HCT116 (cell line): ENCODE measurements around the gene FNBP1. TPM values are rescaled to one million over a fixed set of nuclear protein-coding genes. Genes with fewer than 3 reads are reported as not detected.

Experiments
- ATAC-seq: fragments of 200-7000 bp; cut with Tn5 transposase; 2 replicates; pipeline ENCODE4 v1.9.1; 2020; ENCODE audit warnings: mild to moderate bottlenecking, moderate library complexity
- BruUV-seq: library from RNA; stranded (reverse); fragments of 400-500 nt; replicated peaks from 2 replicates; lab custom pipeline; 2021; lab: Mats Ljungman, UMichigan
- CTCF ChIA-PET: fragments of 300-600 bp; sonication (Branson Sonifier 250); formaldehyde crosslinking; loops from one replicate; lab custom pipeline; 2021; ENCODE audit warnings: antibody characterized with exemption; lab: Charles Lee
- POLR2A ChIA-PET: fragments of 300-600, 350-600 bp; sonication (Branson Sonifier 250); formaldehyde crosslinking; loops from one replicate; lab custom pipeline; 2021; ENCODE audit warnings: antibody characterized with exemption; lab: Charles Lee
- RAD21 ChIA-PET, 2 experiments: fragments of 300-600 bp; sonication (Branson Sonifier 250); formaldehyde crosslinking; loops; one replicate each; lab custom pipeline; 2023; ENCODE audit warnings: low total read pairs in 2 of 2; ENCODE audit not compliant: uncharacterized antibody in 2 of 2, unreplicated experiment in 2 of 2, low non-redundant PET in 1 of 2; lab: Charles Lee
- DNase-seq: peaks from one replicate; pipeline ENCODE4 v3.0.0-alpha.2; 2010; ENCODE audit warnings: low read depth, low spot score
- H2AFZ ChIP-seq: fragments of 200-600 bp; shearing (Covaris generic), sonication (generic); 2 replicates; pipeline ENCODE4 v1.6.1; 2017; ENCODE audit warnings: low read depth, mixed run types, mixed read lengths, antibody characterized with exemption, low read length; ENCODE audit not compliant: poor library complexity, severe bottlenecking
- H3K27ac ChIP-seq: 2 replicates; pipeline ENCODE4 v1.5.1; 2012; ENCODE audit warnings: low read depth, low read length
- H3K27me3 ChIP-seq: fragments of 200-600 bp; sonication (generic); 2 replicates; pipeline ENCODE4 v1.6.1; 2016; ENCODE audit warnings: mixed run types, low read length, mixed read lengths; ENCODE audit not compliant: insufficient read depth
- H3K36me3 ChIP-seq, 2 experiments: fragments of 200-500 bp in 1 of 2; fragments of 200-600 bp in 1 of 2; sonication (Bioruptor generic) in 1 of 2; sonication (generic) in 1 of 2; 2 replicates each; pipeline versions ENCODE4 v1.5.1 to v1.6.1; 2014 to 2016; ENCODE audit warnings: low read length in 2 of 2, inconsistent platforms in 1 of 2, mixed read lengths in 1 of 2, mixed run types in 1 of 2; ENCODE audit not compliant: insufficient read depth in 2 of 2, control insufficient read depth in 1 of 2
- H3K4me1 ChIP-seq, 2 experiments: fragments of 200-600 bp in 1 of 2; sonication (generic) in 1 of 2; 2 replicates each; pipeline versions ENCODE4 v1.5.1 to v1.6.1; 2012 to 2017; ENCODE audit warnings: low read length in 2 of 2, inconsistent platforms in 1 of 2, mild to moderate bottlenecking in 1 of 2, mixed read lengths in 1 of 2, mixed run types in 1 of 2, moderate library complexity in 1 of 2; ENCODE audit not compliant: insufficient read depth in 2 of 2, control insufficient read depth in 1 of 2
- H3K4me2 ChIP-seq: fragments of 200-600 bp; sonication (generic); 2 replicates; pipeline ENCODE4 v1.6.1; 2017; ENCODE audit warnings: mixed run types, low read length, mixed read lengths
- H3K4me3 ChIP-seq, 2 experiments: fragments of 200-600 bp in 1 of 2; sonication (generic) in 1 of 2; replicated peaks in 1 of 2; 2 replicates each; pipeline ENCODE4 v1.5.1; 2011 to 2016; ENCODE audit warnings: low read length in 2 of 2, control low read depth in 1 of 2, low read depth in 1 of 2, mild to moderate bottlenecking in 1 of 2, mixed read lengths in 1 of 2, mixed run types in 1 of 2
- H3K79me2 ChIP-seq: fragments of 200-600 bp; sonication (generic); 2 replicates; pipeline ENCODE4 v1.6.1; 2017; ENCODE audit warnings: mild to moderate bottlenecking, mixed run types, low read length, moderate library complexity, mixed read lengths; ENCODE audit not compliant: insufficient read depth
- H3K9ac ChIP-seq: fragments of 200-600 bp; sonication (generic); 2 replicates; pipeline ENCODE4 v1.6.1; 2016; ENCODE audit warnings: low read length, mixed read lengths
- H3K9me2 ChIP-seq: fragments of 200-600 bp; sonication (generic), shearing (Covaris generic); 2 replicates; pipeline ENCODE4 v1.6.1; 2017; ENCODE audit warnings: mixed run types, mild to moderate bottlenecking, moderate library complexity; ENCODE audit not compliant: insufficient read depth
- H3K9me3 ChIP-seq, 2 experiments: fragments of 200-500 bp in 1 of 2; fragments of 200-600 bp in 1 of 2; sonication (Bioruptor generic) in 1 of 2; sonication (generic) in 1 of 2; 2 replicates each; pipeline ENCODE4 v1.6.1; 2014 to 2017; ENCODE audit warnings: low read length in 2 of 2, mixed read lengths in 2 of 2, inconsistent platforms in 1 of 2, low read depth in 1 of 2, mild to moderate bottlenecking in 1 of 2, mixed run types in 1 of 2, moderate library complexity in 1 of 2; ENCODE audit not compliant: control insufficient read depth in 1 of 2, insufficient read depth in 1 of 2
- H4K20me1 ChIP-seq: fragments of 200-600 bp; sonication (generic), shearing (Covaris generic); 2 replicates; pipeline ENCODE4 v1.6.1; 2017; ENCODE audit warnings: mixed run types, mild to moderate bottlenecking, moderate library complexity; ENCODE audit not compliant: insufficient read depth
- CBX3 ChIP-seq: IDR thresholded peaks from 2 replicates; pipeline ENCODE4 v1.6.1; 2012; ENCODE audit warnings: low read depth
- EZH2 ChIP-seq: fragments of 200-600 bp; sonication (generic); IDR thresholded peaks from 2 replicates; pipeline ENCODE4 v1.6.1; 2017; ENCODE audit warnings: antibody characterized with exemption, mixed run types
- FOSL1 ChIP-seq: IDR thresholded peaks from 2 replicates; pipeline ENCODE4 v1.6.1; 2012; ENCODE audit warnings: low read depth
- MAX ChIP-seq: IDR thresholded peaks from 2 replicates; pipeline ENCODE4 v1.6.1; 2012
- POLR2AphosphoS5 ChIP-seq: IDR thresholded peaks from 2 replicates; pipeline ENCODE4 v1.6.1; 2011; ENCODE audit warnings: mild to moderate bottlenecking, low read depth, low read length, moderate library complexity
- REST ChIP-seq: IDR thresholded peaks from 2 replicates; pipeline ENCODE4 v1.6.1; 2012; ENCODE audit warnings: low read depth
- SRF ChIP-seq: IDR thresholded peaks from 2 replicates; pipeline ENCODE4 v1.6.1; 2012; ENCODE audit warnings: low read depth
- TCF7L2 ChIP-seq: IDR thresholded peaks from 2 replicates; pipeline ENCODE4 v1.7.0; 2011; ENCODE audit warnings: borderline replicate concordance, inconsistent platforms; ENCODE audit not compliant: insufficient read depth, insufficient read length; ENCODE audit errors: extremely low read depth
- YY1 ChIP-seq: IDR thresholded peaks from 2 replicates; pipeline ENCODE4 v1.6.1; 2011; ENCODE audit warnings: low read length, low read depth, moderate library complexity, mild to moderate bottlenecking; ENCODE audit not compliant: insufficient replicate concordance; ENCODE audit errors: extremely low read depth
- ZBTB33 ChIP-seq: IDR thresholded peaks from 2 replicates; pipeline ENCODE4 v1.6.1; 2011; ENCODE audit warnings: mild to moderate bottlenecking, low read length, moderate library complexity; ENCODE audit not compliant: insufficient replicate concordance; ENCODE audit errors: extremely low read depth
- ZFX ChIP-seq: fragments of 450-650 bp; IDR thresholded peaks from 2 replicates; pipeline ENCODE4 v1.6.1; 2017
- ZNF274 ChIP-seq: fragments of 200-500 bp; sonication (Bioruptor generic); IDR thresholded peaks from 2 replicates; pipeline ENCODE4 v1.6.1; 2014; ENCODE audit warnings: mild to moderate bottlenecking, low read depth, low read length, inconsistent platforms
- intact Hi-C: fragments of 100-400 bp; cut with micrococcal nuclease; formaldehyde crosslinking; loops from 2 replicates; pipeline ENCODE4 v1.10.0; 2022
- total RNA-seq: library from RNA; stranded (reverse); gene quantifications from one replicate; pipeline ENCODE4 v1.2.1, GENCODE V29; 2021; ENCODE audit not compliant: unreplicated experiment
- TF ChIP-seq, protein P1 (sequence below), 3 experiments: fragments of 200-600 bp in 1 of 3; sonication (generic) in 1 of 3; IDR thresholded peaks in 2 of 3; conservative IDR thresholded peaks in 1 of 3; 2 replicates each; pipeline ENCODE4 v1.5.1; 2012 to 2017; ENCODE audit warnings: low read depth in 2 of 3, low read length in 2 of 3, antibody characterized with exemption in 1 of 3, borderline replicate concordance in 1 of 3, control low read depth in 1 of 3, mild to moderate bottlenecking in 1 of 3, mixed read lengths in 1 of 3, mixed run types in 1 of 3, moderate library complexity in 1 of 3; ENCODE audit not compliant: insufficient read depth in 1 of 3

FNBP1 gene
- total RNA-seq, 1 experiment from 2014 or later: 25.0 TPM

DNA sequence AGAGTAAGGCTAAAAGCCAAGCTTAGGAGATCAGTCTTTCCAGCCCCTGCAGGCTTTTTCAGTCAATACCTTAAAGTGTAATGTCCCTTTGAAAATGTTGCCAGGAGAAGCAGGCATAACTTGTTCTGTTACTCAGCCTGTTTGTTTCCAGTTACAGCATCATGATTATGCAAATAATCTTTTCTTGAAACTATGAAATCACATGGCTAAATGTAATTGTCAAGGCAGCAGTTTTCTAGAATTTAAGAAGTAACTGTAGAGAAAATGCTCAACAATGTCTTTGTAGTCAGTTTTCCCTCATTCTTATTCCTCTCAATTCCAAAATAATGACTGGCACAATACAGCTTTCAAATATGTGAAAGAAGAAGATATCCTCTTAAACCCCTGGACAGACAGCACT, 8.9 kb upstream of the FNBP1 start:
- Histone ChIP-seq H4K20me1 (no peaks in the 10 kb centered on the region), H3K9me2 (no peaks in the 10 kb centered on the region), H3K4me3 (no peak overlapping the region)
- BruUV-seq: TSS peak; percentile 20
- POLR2A ChIA-PET: no interaction called here
- intact Hi-C loops: no loop called here
- TF ChIP-seq ZNF274: no peak
- TF ChIP-seq ZBTB33: no peak
- no peak for TF ChIP-seq ZFX
- no peak for TF ChIP-seq EZH2
- TF ChIP-seq YY1: no peak
- no peak for TF ChIP-seq REST
- TF ChIP-seq SRF: no peak
- no peak for TF ChIP-seq TCF7L2
- no peak for TF ChIP-seq POLR2AphosphoS5
- TF ChIP-seq CBX3: no peak
- no peak for TF ChIP-seq FOSL1
- TF ChIP-seq, protein P1, sequence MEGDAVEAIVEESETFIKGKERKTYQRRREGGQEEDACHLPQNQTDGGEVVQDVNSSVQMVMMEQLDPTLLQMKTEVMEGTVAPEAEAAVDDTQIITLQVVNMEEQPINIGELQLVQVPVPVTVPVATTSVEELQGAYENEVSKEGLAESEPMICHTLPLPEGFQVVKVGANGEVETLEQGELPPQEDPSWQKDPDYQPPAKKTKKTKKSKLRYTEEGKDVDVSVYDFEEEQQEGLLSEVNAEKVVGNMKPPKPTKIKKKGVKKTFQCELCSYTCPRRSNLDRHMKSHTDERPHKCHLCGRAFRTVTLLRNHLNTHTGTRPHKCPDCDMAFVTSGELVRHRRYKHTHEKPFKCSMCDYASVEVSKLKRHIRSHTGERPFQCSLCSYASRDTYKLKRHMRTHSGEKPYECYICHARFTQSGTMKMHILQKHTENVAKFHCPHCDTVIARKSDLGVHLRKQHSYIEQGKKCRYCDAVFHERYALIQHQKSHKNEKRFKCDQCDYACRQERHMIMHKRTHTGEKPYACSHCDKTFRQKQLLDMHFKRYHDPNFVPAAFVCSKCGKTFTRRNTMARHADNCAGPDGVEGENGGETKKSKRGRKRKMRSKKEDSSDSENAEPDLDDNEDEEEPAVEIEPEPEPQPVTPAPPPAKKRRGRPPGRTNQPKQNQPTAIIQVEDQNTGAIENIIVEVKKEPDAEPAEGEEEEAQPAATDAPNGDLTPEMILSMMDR (IDR thresholded peaks at IDR 0.05 in 2 of 3, conservative IDR thresholded peaks at IDR 0.05 in 1 of 3; ENCODE audit: borderline replicate concordance in 1 of 3, insufficient read depth in 1 of 3, low read depth in 2 of 3, low read length in 2 of 3): no peak
- no peak for TF ChIP-seq MAX
- TF ChIP-seq, all 23 proteins: peak for 0
- no peak overlapping the region for H3K27ac ChIP-seq
- ATAC-seq (no peak), DNase-seq (no peak)
- no peak overlapping the region for H3K4me2 ChIP-seq
- no peak overlapping the region for H3K9ac ChIP-seq
- peaks cover 25% of the 10 kb centered on the region for H3K79me2 ChIP-seq
- no peak overlapping the region for H2AFZ ChIP-seq
- no peaks in the 10 kb centered on the region for H3K9me3 ChIP-seq
- peaks cover 13 to 14% of the 10 kb centered on the region in 2 experiments for H3K4me1 ChIP-seq
- no peaks in the 10 kb centered on the region for H3K27me3 ChIP-seq
- no peaks in the 10 kb centered on the region for H3K36me3 ChIP-seq
- ChIA-PET CTCF (no interaction called here), RAD21 (no interaction called here)
